GM10248 (cell line): ENCODE data around the gene CD3E.
A peak's percentile ranks its signal among the peaks of the same experiment; 100 is the strongest.

Source experiments
- CTCF ChIA-PET: fragments of 300-600 bp; sonication (Branson Sonifier 250); formaldehyde crosslinking; extraction: SDS; loops from one replicate; lab custom pipeline; 2021; ENCODE audit warnings: antibody characterized with exemption; lab: Yijun Ruan, JAX
- POLR2A ChIA-PET: fragments of 350-650 bp; sonication (Branson Sonifier 250); formaldehyde crosslinking; extraction: SDS; loops from one replicate; lab custom pipeline; 2020; ENCODE audit warnings: antibody characterized with exemption; lab: Yijun Ruan, JAX
- DNase-seq: peaks from one replicate; pipeline ENCODE4 v3.0.0; 2012; ENCODE audit errors: extremely low spot score
- CTCF ChIP-seq: IDR thresholded peaks from 2 replicates; pipeline ENCODE4 v1.5.1; 2012; ENCODE audit warnings: mild to moderate bottlenecking, low read depth; ENCODE audit errors: extremely low read depth, missing control alignments, control extremely low read depth

The CD3E gene

GRCh38 chr11:118276422-118276821 is 28.1 kb upstream of the CD3E start:
- ChIA-PET POLR2A (no interaction called here), CTCF (interaction anchor here (1.1 to 5.6 kb wide), 10 partner anchors 14 to 78 kb away, joined by 3 to 21 read pairs (median 3); no protein-coding TSS in a partner anchor)
- TF ChIP-seq CTCF, result no peak
- DNase-seq, result no peak

- DNase-seq, result peak; percentile 34
- ChIA-PET CTCF (interaction anchor here (1.3 to 5.6 kb wide), 7 partner anchors 14 to 78 kb away, joined by 3 to 21 read pairs (median 3); no protein-coding TSS in a partner anchor), POLR2A (no interaction called here)
- TF ChIP-seq CTCF, result no peak
Observed at GRCh38 chr11:118277312-118277711, 27.2 kb upstream of the CD3E start.

- CTCF ChIA-PET, result interaction anchor here (2.0 to 3.5 kb wide), 3 partner anchors 11 to 207 kb away, joined by 5 to 18 read pairs (median 8); no protein-coding TSS in a partner anchor
- POLR2A ChIA-PET, result no interaction called here
- TF ChIP-seq CTCF, result no peak
- peak; percentile 34 for DNase-seq
Observed at GRCh38 chr11:118281284-118281683, 23.2 kb upstream of the CD3E start.

GRCh38 chr11:118282606-118283005 is 21.9 kb upstream of the CD3E start:
- ChIA-PET CTCF (interaction anchor here (1.1 to 3.5 kb wide), 6 partner anchors 9 to 84 kb away, joined by 3 to 18 read pairs (median 4); partner anchors contain the start of gene MPZL2), POLR2A (no interaction called here)
- no peak for DNase-seq
- TF ChIP-seq CTCF, result no peak

GRCh38 chr11:118283037-118283636 is 21.4 kb upstream of the CD3E start:
- DNase-seq, result no peak
- CTCF ChIA-PET, result interaction anchor here (0.9 to 3.5 kb wide), 9 partner anchors 13 to 112 kb away, joined by 3 to 18 read pairs (median 4); partner anchors contain the start of gene MPZL2
- POLR2A ChIA-PET, result no interaction called here
- no peak for TF ChIP-seq CTCF

- DNase-seq, result no peak
- no peak for TF ChIP-seq CTCF
- CTCF ChIA-PET, result interaction anchor here (0.9 to 3.5 kb wide), 5 partner anchors 12 to 112 kb away, joined by 3 to 18 read pairs (median 5); no protein-coding TSS in a partner anchor
- POLR2A ChIA-PET, result no interaction called here
Observed at GRCh38 chr11:118283756-118284350, 20.7 kb upstream of the CD3E start.
